HepG2 (cell line): ENCODE data around the gene MT1F. TPM values are rescaled to one million over a fixed set of nuclear protein-coding genes. Genes with fewer than 3 reads are reported as not detected.
"Not testable (repeated sequence)": the region's sequence is repeated elsewhere in the genome, so short reads cannot be mapped to it uniquely, and the experiment has no call there.

ENCODE experiments used
- ATAC-seq: fragments of 200-7000 bp; cut with Tn5 transposase; 3 replicates; pipeline ENCODE4 v1.9.1; 2020; ENCODE audit warnings: mild to moderate bottlenecking, moderate library complexity
- BruUV-seq: library from RNA; stranded (reverse); fragments of 400-500 nt; replicated peaks from 2 replicates; lab custom pipeline; 2021; lab: Mats Ljungman, UMichigan
- CTCF ChIA-PET: fragments of 300-600 bp; formaldehyde crosslinking; extraction: SDS; loops from one replicate; lab custom pipeline; 2021; ENCODE audit warnings: low total read pairs, inconsistent platforms, low intra/inter-chr PET ratio; lab: Yijun Ruan, JAX
- POLR2A ChIA-PET: fragments of 350-600 bp; sonication (Branson Sonifier 250); formaldehyde crosslinking; loops from one replicate; lab custom pipeline; 2020; ENCODE audit warnings: antibody characterized with exemption, inconsistent platforms; lab: Yijun Ruan, JAX
- DNase-seq: peaks from one replicate; pipeline ENCODE4 v3.0.0-alpha.2; 2015; ENCODE audit warnings: low spot score
- FAIRE-seq: peaks from 3 replicates; lab custom pipeline; 2011; peaks lifted over from hg19 to GRCh38; lab: Jason Lieb, UNC
- H2AFZ ChIP-seq: one replicate; pipeline ENCODE4 v1.6.1; 2011; ENCODE audit warnings: low read length, inconsistent platforms
- H3K27ac ChIP-seq: fragments of 300-600 bp; 3 replicates; pipeline ENCODE4 v1.8.0; 2011; ENCODE audit warnings: mixed run types, mild to moderate bottlenecking, mixed read lengths, low read length, inconsistent platforms; ENCODE audit not compliant: insufficient read depth; ENCODE audit errors: extremely low read length
- H3K27me3 ChIP-seq, 2 experiments: fragments of 200-600 bp in 1 of 2; 2 replicates in 1 of 2; 3 replicates in 1 of 2; pipeline versions ENCODE4 v1.6.0 to v1.8.0; 2011; ENCODE audit warnings: low read length in 2 of 2, mild to moderate bottlenecking in 2 of 2, moderate library complexity in 2 of 2, inconsistent platforms in 1 of 2; ENCODE audit not compliant: insufficient read depth in 2 of 2, control insufficient read depth in 1 of 2
- H3K36me3 ChIP-seq, 2 experiments: fragments of 200-600 bp in 1 of 2; replicated peaks in 1 of 2; 2 replicates in 1 of 2; 3 replicates in 1 of 2; pipeline versions ENCODE4 v1.5.1 to v1.8.0; 2011; ENCODE audit warnings: low read length in 2 of 2, inconsistent platforms in 1 of 2; ENCODE audit not compliant: insufficient read depth in 2 of 2, control insufficient read depth in 1 of 2
- H3K4me1 ChIP-seq: 2 replicates; pipeline ENCODE4 v1.5.1; 2012; ENCODE audit warnings: low read length, inconsistent platforms; ENCODE audit not compliant: insufficient read depth
- H3K4me2 ChIP-seq: 2 replicates; pipeline ENCODE4 v1.6.0; 2011; ENCODE audit warnings: low read depth, low read length, inconsistent platforms
- H3K4me3 ChIP-seq, 3 experiments: fragments of 200-600 bp in 1 of 3; sonication (generic), shearing (Covaris generic) in 1 of 3; replicated peaks in 1 of 3; 2 replicates each; pipeline ENCODE4 v1.5.1; 2011 to 2016; ENCODE audit warnings: low read length in 3 of 3, inconsistent platforms in 2 of 3, low read depth in 2 of 3, mild to moderate bottlenecking in 2 of 3, control low read depth in 1 of 3, mixed read lengths in 1 of 3; ENCODE audit not compliant: insufficient read depth in 1 of 3
- H3K79me2 ChIP-seq: one replicate; pipeline ENCODE4 v1.6.1; 2011; ENCODE audit warnings: low read length, inconsistent platforms; ENCODE audit not compliant: insufficient read depth
- H3K9ac ChIP-seq: 2 replicates; pipeline ENCODE4 v1.6.0; 2011; ENCODE audit warnings: mild to moderate bottlenecking, low read depth, low read length, inconsistent platforms; ENCODE audit not compliant: insufficient read depth
- H3K9me3 ChIP-seq: 2 replicates; pipeline ENCODE4 v1.5.1; 2012; ENCODE audit warnings: mild to moderate bottlenecking, low read length
- H4K20me1 ChIP-seq: 2 replicates; pipeline ENCODE4 v1.6.0; 2011; ENCODE audit warnings: inconsistent platforms, mild to moderate bottlenecking, low read length, moderate library complexity; ENCODE audit not compliant: insufficient read depth
- MED1 ChIP-seq: sonication (generic); formaldehyde crosslinking; IDR thresholded peaks from 2 replicates; pipeline ENCODE4 v1.4.0; 2020; ENCODE audit warnings: missing genetic modification reagents
- MTF1 ChIP-seq: sonication (generic); formaldehyde crosslinking; IDR thresholded peaks from 2 replicates; pipeline ENCODE4 v1.5.0; 2020; ENCODE audit warnings: missing genetic modification reagents
- NFYB ChIP-seq: sonication (generic); formaldehyde crosslinking; IDR thresholded peaks from 2 replicates; pipeline ENCODE4 v1.4.0; 2020; ENCODE audit warnings: missing genetic modification reagents
- RAD21 ChIP-seq: fragments of 450-650 bp; formaldehyde crosslinking; IDR thresholded peaks from 2 replicates; pipeline ENCODE4 v1.5.0; 2020; ENCODE audit warnings: mild to moderate bottlenecking
- SAP130 ChIP-seq: IDR thresholded peaks from 2 replicates; pipeline ENCODE4 v1.6.1; 2016; ENCODE audit warnings: low read depth
- STAG1 ChIP-seq: sonication (generic); formaldehyde crosslinking; IDR thresholded peaks from 2 replicates; pipeline ENCODE4 v1.4.0; 2020; ENCODE audit warnings: missing genetic modification reagents
- ZBTB14 ChIP-seq: sonication (generic); formaldehyde crosslinking; IDR thresholded peaks from 2 replicates; pipeline ENCODE4 v1.4.0; 2020; ENCODE audit warnings: missing genetic modification reagents
- ZNF10 ChIP-seq: sonication (generic); formaldehyde crosslinking; IDR thresholded peaks from 2 replicates; pipeline ENCODE4 v1.4.0; 2020; ENCODE audit warnings: mild to moderate bottlenecking, low read depth, missing genetic modification reagents, borderline replicate concordance
- WGBS: methylation state at CpG from one replicate; pipeline ENCODE4 v1.1.6; 2017; ENCODE audit warnings: low lambda C conversion rate; 5-methylcytosine and 5-hydroxymethylcytosine counted together
- in situ Hi-C: cut with HindIII; loops from 2 replicates; pipeline ENCODE4 v1.10.0; 2017; ENCODE audit warnings: low pct_unique_long_range_greater_than_20kb; ENCODE audit not compliant: extremely low pct_ligation_motif_present
- intact Hi-C: fragments of 100-400 bp; cut with micrococcal nuclease; formaldehyde crosslinking; loops from one replicate; pipeline ENCODE4 v1.10.0; 2022; ENCODE audit not compliant: unreplicated experiment
- polyA plus RNA-seq, 8 experiments: library from polyadenylated mRNA; depleted of rRNA in 3 of 8; stranded (reverse) in 7 of 8; unstranded in 1 of 8; fragments of >200 nt; fragmentation: Illumina TruSeq in 4 of 8; extraction: Trizol in 4 of 8; gene quantifications; 2 replicates each; pipeline versions ENCODE4 v1.2.1 to v1.2.3, GENCODE V29; 2011 to 2016; ENCODE audit warnings: low read depth in 4 of 8, missing spikeins in 1 of 8, mixed read lengths in 1 of 8; ENCODE audit not compliant: insufficient read depth in 1 of 8
- total RNA-seq, 5 experiments: library from RNA; depleted of rRNA; stranded (reverse); fragments of >200 nt; fragmentation: Illumina TruSeq; extraction: Trizol; gene quantifications; 2 replicates each; pipeline ENCODE4 v1.2.3, GENCODE V29; 2016; ENCODE audit warnings: low read depth in 1 of 5

MT1F gene
- total and polyA plus RNA-seq, 2 of the 13 experiments (the other 11 are each of a cell fraction or from before 2014, with no cell fraction given) = 1.9 to 169 TPM

GRCh38 chr16:56673921-56674320 is 16.2 kb downstream of the MT1F start (continued):
- TF ChIP-seq STAG1 = peak; percentile 88
- TF ChIP-seq MTF1 (CRISPR knock-in tag) = 0 out of 2 replicates have a peak, but pooled peaks have one; percentile 31
- 0 out of 2 replicates have a peak, but pooled peaks have one; percentile 12 for TF ChIP-seq SAP130 (CRISPR knock-in tag)
- TF ChIP-seq ZNF10 (CRISPR knock-in tag) = no peak
- no peak for TF ChIP-seq ZBTB14
- no peak for TF ChIP-seq NFYB (CRISPR knock-in tag)
- peak; percentile 79 for TF ChIP-seq RAD21 (CRISPR knock-in tag)
- peak; percentile 58 for TF ChIP-seq MED1 (CRISPR knock-in tag)

- H3K4me3 ChIP-seq, H3K36me3 ChIP-seq, H3K4me2 ChIP-seq, FAIRE-seq, BruUV-seq, in situ Hi-C loops, H3K9ac ChIP-seq, DNase-seq, POLR2A ChIA-PET, H4K20me1 ChIP-seq, H3K9me3 ChIP-seq, H2AFZ ChIP-seq, H3K4me1 ChIP-seq, H3K27ac ChIP-seq, ATAC-seq, H3K79me2 ChIP-seq: not testable (repeated sequence)
- 64% methylated on average over 6 of the region's 6 CpGs for WGBS
- CTCF ChIA-PET = interaction anchor here (3.8 kb wide), 1 partner anchor 27 kb away, joined by 36 read pairs; no protein-coding TSS in a partner anchor
- intact Hi-C loops = loop anchor here (1.0 to 5.0 kb wide), 2 partner anchors 28 to 188 kb away; no protein-coding TSS in a partner anchor
- peaks cover 3 to 42% of the 10 kb centered on the region in 2 experiments for H3K27me3 ChIP-seq
Observed at GRCh38 chr16:56674570-56674969, 16.8 kb downstream of the MT1F start.
